OCI-LY3 (cell line): ENCODE measurements around the gene LSMEM2.

Experiments
- EZH2phosphoT487 ChIP-seq: fragments of 200-600 bp; shearing (Covaris generic); IDR thresholded peaks from 2 replicates; pipeline ENCODE4 v1.6.1; 2018; ENCODE audit warnings: antibody characterized with exemption, mixed run types, low read depth
- TF ChIP-seq, protein P1 (sequence below): fragments of 200-600, 300-600 bp; sonication (generic); IDR thresholded peaks from 2 replicates; pipeline ENCODE4 v1.5.1; 2014; ENCODE audit warnings: antibody characterized with exemption, low read length, low read depth

DNA sequence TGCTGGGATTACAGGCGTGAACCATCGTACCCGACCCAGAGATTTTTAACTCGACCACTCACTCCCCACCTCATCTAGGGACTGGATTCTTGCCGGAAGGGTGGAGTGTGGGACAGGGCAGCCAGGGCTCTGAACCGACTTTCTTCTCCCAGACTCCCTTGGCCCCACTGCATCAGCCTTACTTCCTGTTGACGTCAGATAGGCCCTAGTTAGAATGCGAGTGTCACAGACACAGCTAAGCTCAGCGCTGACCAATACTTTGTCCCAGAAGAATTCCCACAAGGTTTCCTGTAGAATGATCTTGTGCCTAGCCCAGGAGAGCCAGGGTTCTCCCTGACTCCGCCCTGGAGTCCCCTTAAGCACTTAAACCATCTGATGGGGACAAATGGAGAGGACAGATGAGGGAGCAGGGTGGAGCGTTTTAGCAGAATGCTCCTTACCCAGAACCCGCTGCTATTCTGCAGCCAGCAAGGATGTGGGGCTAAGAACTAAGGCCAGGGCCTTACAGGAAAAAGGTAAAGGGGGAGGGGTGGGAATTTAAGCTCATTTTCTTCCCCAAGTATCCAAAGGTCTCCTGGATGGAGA, 54.9 kb downstream of the LSMEM2 start:
- TF ChIP-seq, protein P1, sequence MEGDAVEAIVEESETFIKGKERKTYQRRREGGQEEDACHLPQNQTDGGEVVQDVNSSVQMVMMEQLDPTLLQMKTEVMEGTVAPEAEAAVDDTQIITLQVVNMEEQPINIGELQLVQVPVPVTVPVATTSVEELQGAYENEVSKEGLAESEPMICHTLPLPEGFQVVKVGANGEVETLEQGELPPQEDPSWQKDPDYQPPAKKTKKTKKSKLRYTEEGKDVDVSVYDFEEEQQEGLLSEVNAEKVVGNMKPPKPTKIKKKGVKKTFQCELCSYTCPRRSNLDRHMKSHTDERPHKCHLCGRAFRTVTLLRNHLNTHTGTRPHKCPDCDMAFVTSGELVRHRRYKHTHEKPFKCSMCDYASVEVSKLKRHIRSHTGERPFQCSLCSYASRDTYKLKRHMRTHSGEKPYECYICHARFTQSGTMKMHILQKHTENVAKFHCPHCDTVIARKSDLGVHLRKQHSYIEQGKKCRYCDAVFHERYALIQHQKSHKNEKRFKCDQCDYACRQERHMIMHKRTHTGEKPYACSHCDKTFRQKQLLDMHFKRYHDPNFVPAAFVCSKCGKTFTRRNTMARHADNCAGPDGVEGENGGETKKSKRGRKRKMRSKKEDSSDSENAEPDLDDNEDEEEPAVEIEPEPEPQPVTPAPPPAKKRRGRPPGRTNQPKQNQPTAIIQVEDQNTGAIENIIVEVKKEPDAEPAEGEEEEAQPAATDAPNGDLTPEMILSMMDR, result no peak
- no peak for TF ChIP-seq EZH2phosphoT487
